Mesothelial cell of epicardium (in vitro differentiated cells): Measurements from ENCODE around the gene ENPP1. TPM values are rescaled to one million over a fixed set of nuclear protein-coding genes. Genes with fewer than 3 reads are reported as not detected.
"Not testable (repeated sequence)": the region's sequence is repeated elsewhere in the genome, so short reads cannot be mapped to it uniquely, and the experiment has no call there.

Experiments used
- DNase-seq, 2 experiments: peaks; one replicate each; pipeline ENCODE4 v3.0.0; 2021; ENCODE audit warnings: low spot score in 2 of 2; ENCODE audit not compliant: unreplicated experiment in 2 of 2
- H3K27ac Mint-ChIP-seq: 2 replicates; pipeline ENCODE4 v1.8.0; 2021; ENCODE audit warnings: mixed read lengths
- H3K27me3 Mint-ChIP-seq: 2 replicates; pipeline ENCODE4 v1.8.0; 2021; ENCODE audit warnings: low read depth, mixed read lengths
- H3K36me3 Mint-ChIP-seq: 2 replicates; pipeline ENCODE4 v1.8.0; 2021; ENCODE audit warnings: mixed read lengths
- H3K4me1 Mint-ChIP-seq: 2 replicates; pipeline ENCODE4 v1.8.0; 2021; ENCODE audit warnings: mixed read lengths
- H3K4me3 Mint-ChIP-seq: 2 replicates; pipeline ENCODE4 v1.8.0; 2021; ENCODE audit warnings: mild to moderate bottlenecking, moderate library complexity, mixed read lengths
- H3K9me3 Mint-ChIP-seq: 2 replicates; pipeline ENCODE4 v1.8.0; 2021; ENCODE audit warnings: mixed read lengths
- CTCF ChIP-seq: fragments of 200-600 bp; sonication (generic); IDR thresholded peaks from one replicate; pipeline ENCODE4 v1.5.0; 2021; ENCODE audit warnings: antibody characterized with exemption; ENCODE audit not compliant: unreplicated experiment
- total RNA-seq: library from RNA; stranded (reverse); gene quantifications from 3 replicates; pipeline ENCODE4 v1.2.1, GENCODE V29; 2021

Gene ENPP1
- total RNA-seq, 1 donor from 2014 or later = 6.8 TPM

GRCh38 chr6:131910219-131910589 lies 102.4 kb downstream of the ENPP1 start:
- no peaks in the 10 kb centered on the region for H3K36me3 Mint-ChIP-seq

GRCh38 chr6:131910956-131911355 lies 103.1 kb downstream of the ENPP1 start:
- Mint-ChIP-seq H3K4me1 (no peaks in the 10 kb centered on the region), H3K27ac (no peak overlapping the region), H3K9me3 (no peaks in the 10 kb centered on the region), H3K4me3 (no peak overlapping the region), H3K27me3 (peaks cover 19% of the 10 kb centered on the region), H3K36me3 (no peaks in the 10 kb centered on the region)
- TF ChIP-seq CTCF = no peak
- DNase-seq = no peak

More at GRCh38 chr6:131910219-131910589, 102.4 kb downstream of the ENPP1 start:
- Mint-ChIP-seq H3K4me3 (no peak overlapping the region), H3K27me3 (peaks cover 25% of the 10 kb centered on the region), H3K4me1 (no peaks in the 10 kb centered on the region), H3K9me3 (no peaks in the 10 kb centered on the region), H3K27ac (no peak overlapping the region)
- no peak for DNase-seq
- peak; percentile 4 for TF ChIP-seq CTCF

- Mint-ChIP-seq H3K4me1 (no peaks in the 10 kb centered on the region), H3K27ac (no peak overlapping the region), H3K27me3 (peaks cover 15% of the 10 kb centered on the region), H3K36me3 (no peaks in the 10 kb centered on the region), H3K4me3 (no peak overlapping the region), H3K9me3 (no peaks in the 10 kb centered on the region)
- DNase-seq = no peak
- no peak for TF ChIP-seq CTCF
Observed at GRCh38 chr6:131911951-131912350, 104.1 kb downstream of the ENPP1 start.

- H3K4me3 Mint-ChIP-seq = no peak overlapping the region
- TF ChIP-seq CTCF = no peak
- no peak overlapping the region for H3K27ac Mint-ChIP-seq
- no peaks in the 10 kb centered on the region for H3K4me1 Mint-ChIP-seq
- H3K27me3 Mint-ChIP-seq = peaks cover 5% of the 10 kb centered on the region
- no peaks in the 10 kb centered on the region for H3K9me3 Mint-ChIP-seq
- no peaks in the 10 kb centered on the region for H3K36me3 Mint-ChIP-seq
- DNase-seq = no peak
Observed at GRCh38 chr6:131914234-131914633, 106.4 kb downstream of the ENPP1 start.

GRCh38 chr6:131914967-131915751 lies 107.3 kb downstream of the ENPP1 start:
- peak; percentile 85 for TF ChIP-seq CTCF
- Mint-ChIP-seq H3K4me1 (no peaks in the 10 kb centered on the region), H3K27me3 (peaks cover 5% of the 10 kb centered on the region), H3K9me3 (peaks cover 7% of the 10 kb centered on the region), H3K27ac (no peak overlapping the region), H3K36me3 (no peaks in the 10 kb centered on the region), H3K4me3 (no peak overlapping the region)
- DNase-seq = peak; percentile 26 to 59

GRCh38 chr6:131916091-131916796 lies 108.4 kb downstream of the ENPP1 start:
- H3K9me3 Mint-ChIP-seq = peaks cover 16% of the 10 kb centered on the region
- H3K27ac Mint-ChIP-seq = not testable (repeated sequence)

More at GRCh38 chr6:131916091-131916796, 108.4 kb downstream of the ENPP1 start:
- not testable (repeated sequence) for DNase-seq, H3K4me3 Mint-ChIP-seq, H3K36me3 Mint-ChIP-seq, H3K27me3 Mint-ChIP-seq, H3K4me1 Mint-ChIP-seq
